OCI-LY3 (cell line): Measurements from ENCODE around the gene S100A7A.

Experiments used
- H2AFZ ChIP-seq: fragments of 200-600, 300-600 bp; shearing (Covaris generic); 2 replicates; pipeline ENCODE4 v1.6.0; 2014; ENCODE audit warnings: antibody characterized with exemption, low read depth, low read length
- H3K27ac ChIP-seq: fragments of 200-600, 300-600 bp; sonication (generic); 2 replicates; pipeline ENCODE4 v1.5.1; 2014; ENCODE audit warnings: mild to moderate bottlenecking, low read length, moderate library complexity, mixed read lengths
- H3K27me3 ChIP-seq: fragments of 200-600, 300-600 bp; sonication (generic); 2 replicates; pipeline ENCODE4 v1.6.1; 2014; ENCODE audit warnings: low read depth, low read length, mixed read lengths
- H3K36me3 ChIP-seq: fragments of 200-600, 300-600 bp; sonication (generic); replicated peaks from 2 replicates; pipeline ENCODE3; 2014; ENCODE audit warnings: low read depth, low read length, mixed read lengths
- H3K4me1 ChIP-seq: fragments of 300-600, 200-600 bp; sonication (generic); 2 replicates; pipeline ENCODE4 v1.6.1; 2014; ENCODE audit warnings: low read length, mixed read lengths
- H3K4me2 ChIP-seq: fragments of 200-600, 300-600 bp; sonication (generic); 2 replicates; pipeline ENCODE4 v1.6.1; 2014; ENCODE audit warnings: low read length, mixed read lengths
- H3K4me3 ChIP-seq: fragments of 300-600, 200-600 bp; sonication (generic); 2 replicates; pipeline ENCODE4 v1.5.1; 2014; ENCODE audit warnings: antibody characterized with exemption, mild to moderate bottlenecking, low read length, moderate library complexity
- H3K79me2 ChIP-seq: fragments of 300-600, 200-600 bp; shearing (Covaris generic); 2 replicates; pipeline ENCODE4 v1.6.1; 2014; ENCODE audit warnings: mild to moderate bottlenecking, low read length, mixed read lengths
- H3K9ac ChIP-seq: fragments of 300-600, 200-600 bp; shearing (Covaris generic); 2 replicates; pipeline ENCODE4 v1.6.0; 2014; ENCODE audit warnings: mild to moderate bottlenecking, low read length, moderate library complexity
- H3K9me3 ChIP-seq: fragments of 200-600, 300-600 bp; shearing (Covaris generic); 2 replicates; pipeline ENCODE4 v1.6.1; 2014; ENCODE audit warnings: low read length, mixed read lengths; ENCODE audit not compliant: insufficient read depth
- H4K20me1 ChIP-seq: fragments of 200-600, 300-600 bp; sonication (generic); 2 replicates; pipeline ENCODE4 v1.6.1; 2016; ENCODE audit warnings: low read length, mixed read lengths; ENCODE audit not compliant: insufficient read depth
- EZH2phosphoT487 ChIP-seq: fragments of 200-600 bp; shearing (Covaris generic); IDR thresholded peaks from 2 replicates; pipeline ENCODE4 v1.6.1; 2018; ENCODE audit warnings: antibody characterized with exemption, mixed run types, low read depth
- TF ChIP-seq, protein P1 (sequence below): fragments of 200-600, 300-600 bp; sonication (generic); IDR thresholded peaks from 2 replicates; pipeline ENCODE4 v1.5.1; 2014; ENCODE audit warnings: antibody characterized with exemption, low read length, low read depth

Gene S100A7A

GRCh38 chr1:153431928-153432327, 15.6 kb downstream of the S100A7A start:
- no peak overlapping the region for H3K4me3 ChIP-seq
- H4K20me1 ChIP-seq = 0 out of 2 replicates have a peak, but pooled peaks cover 5% of the 10 kb centered on the region
- H3K79me2 ChIP-seq = no peaks in the 10 kb centered on the region
- H3K9me3 ChIP-seq = no peaks in the 10 kb centered on the region
- H2AFZ ChIP-seq = no peak overlapping the region
- no peaks in the 10 kb centered on the region for H3K36me3 ChIP-seq
- TF ChIP-seq EZH2phosphoT487 = no peak
- TF ChIP-seq, protein P1, sequence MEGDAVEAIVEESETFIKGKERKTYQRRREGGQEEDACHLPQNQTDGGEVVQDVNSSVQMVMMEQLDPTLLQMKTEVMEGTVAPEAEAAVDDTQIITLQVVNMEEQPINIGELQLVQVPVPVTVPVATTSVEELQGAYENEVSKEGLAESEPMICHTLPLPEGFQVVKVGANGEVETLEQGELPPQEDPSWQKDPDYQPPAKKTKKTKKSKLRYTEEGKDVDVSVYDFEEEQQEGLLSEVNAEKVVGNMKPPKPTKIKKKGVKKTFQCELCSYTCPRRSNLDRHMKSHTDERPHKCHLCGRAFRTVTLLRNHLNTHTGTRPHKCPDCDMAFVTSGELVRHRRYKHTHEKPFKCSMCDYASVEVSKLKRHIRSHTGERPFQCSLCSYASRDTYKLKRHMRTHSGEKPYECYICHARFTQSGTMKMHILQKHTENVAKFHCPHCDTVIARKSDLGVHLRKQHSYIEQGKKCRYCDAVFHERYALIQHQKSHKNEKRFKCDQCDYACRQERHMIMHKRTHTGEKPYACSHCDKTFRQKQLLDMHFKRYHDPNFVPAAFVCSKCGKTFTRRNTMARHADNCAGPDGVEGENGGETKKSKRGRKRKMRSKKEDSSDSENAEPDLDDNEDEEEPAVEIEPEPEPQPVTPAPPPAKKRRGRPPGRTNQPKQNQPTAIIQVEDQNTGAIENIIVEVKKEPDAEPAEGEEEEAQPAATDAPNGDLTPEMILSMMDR = no peak
- no peak overlapping the region for H3K4me2 ChIP-seq
- H3K27me3 ChIP-seq = peaks cover 64% of the 10 kb centered on the region
- H3K27ac ChIP-seq = no peak overlapping the region
- H3K9ac ChIP-seq = no peak overlapping the region
- H3K4me1 ChIP-seq = no peaks in the 10 kb centered on the region

GRCh38 chr1:153432874-153433681, 16.8 kb downstream of the S100A7A start:
- H3K9me3 ChIP-seq = no peaks in the 10 kb centered on the region
- H4K20me1 ChIP-seq = 0 out of 2 replicates have a peak, but pooled peaks cover 5% of the 10 kb centered on the region
- H2AFZ ChIP-seq = no peak overlapping the region
- no peak overlapping the region for H3K4me3 ChIP-seq
- H3K36me3 ChIP-seq = no peaks in the 10 kb centered on the region
- no peak for TF ChIP-seq EZH2phosphoT487
- TF ChIP-seq, protein P1 = no peak
- no peaks in the 10 kb centered on the region for H3K4me1 ChIP-seq
- H3K4me2 ChIP-seq = no peak overlapping the region
- no peak overlapping the region for H3K9ac ChIP-seq
- no peaks in the 10 kb centered on the region for H3K79me2 ChIP-seq
- peaks cover 68% of the 10 kb centered on the region for H3K27me3 ChIP-seq
- H3K27ac ChIP-seq = no peak overlapping the region

DNA sequence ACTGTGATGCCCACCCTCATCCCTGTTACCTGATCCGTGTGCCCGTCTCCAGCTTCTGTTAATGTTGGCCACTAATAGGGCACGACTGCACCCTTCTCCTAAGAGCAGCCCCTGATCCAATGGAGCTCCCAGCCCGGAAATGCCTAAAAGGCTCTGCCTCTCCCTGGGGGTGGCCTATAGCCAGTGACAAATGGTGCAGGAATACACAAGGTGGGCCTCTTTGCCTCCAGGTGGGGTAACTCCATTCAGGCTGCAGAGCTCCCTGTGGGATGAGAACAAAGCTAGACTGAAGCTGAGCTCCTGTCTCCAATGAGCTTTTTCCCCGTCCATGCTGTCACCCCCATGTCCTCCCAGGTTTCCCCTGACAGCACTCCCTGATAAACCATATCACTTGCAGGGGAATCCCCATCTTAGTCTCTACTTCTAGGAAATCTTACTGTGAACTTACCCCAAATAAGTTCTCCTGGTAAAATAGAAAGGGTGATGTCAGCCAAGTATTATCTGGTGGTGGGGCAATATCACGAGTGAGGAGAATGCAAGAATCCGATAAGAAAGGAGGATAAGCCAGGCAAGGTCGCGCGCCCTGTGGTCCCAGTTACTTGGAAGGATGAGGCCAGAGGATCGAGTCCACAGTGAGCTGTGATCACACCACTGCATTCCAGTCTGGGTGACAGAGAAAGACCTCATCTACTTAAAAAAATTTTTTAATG, 18.6 kb downstream of the S100A7A start:
- Histone ChIP-seq H3K36me3 (no peaks in the 10 kb centered on the region), H3K4me1 (no peaks in the 10 kb centered on the region), H3K9ac (no peak overlapping the region), H3K9me3 (no peaks in the 10 kb centered on the region), H2AFZ (no peak overlapping the region), H3K4me3 (no peak overlapping the region), H3K27me3 (peaks cover 72% of the 10 kb centered on the region), H4K20me1 (no peaks in the 10 kb centered on the region), H3K4me2 (no peak overlapping the region), H3K27ac (no peak overlapping the region), H3K79me2 (no peaks in the 10 kb centered on the region)
- TF ChIP-seq EZH2phosphoT487 = no peak
- TF ChIP-seq, protein P1 = no peak

GRCh38 chr1:153437236-153437635, 20.9 kb downstream of the S100A7A start:
- TF ChIP-seq EZH2phosphoT487 = no peak
- TF ChIP-seq, protein P1 = no peak
- Histone ChIP-seq H3K79me2 (no peaks in the 10 kb centered on the region), H3K27ac (no peak overlapping the region), H3K4me1 (no peaks in the 10 kb centered on the region), H3K9me3 (no peaks in the 10 kb centered on the region), H3K9ac (no peak overlapping the region), H2AFZ (no peak overlapping the region), H3K27me3 (peaks cover 67% of the 10 kb centered on the region), H3K36me3 (no peaks in the 10 kb centered on the region), H4K20me1 (no peaks in the 10 kb centered on the region), H3K4me2 (no peak overlapping the region), H3K4me3 (no peak overlapping the region)
